GM12878 (cell line): ENCODE data around the gene CSK. TPM values are rescaled to one million over a fixed set of nuclear protein-coding genes. Genes with fewer than 3 reads are reported as not detected.

Experiments used
- ATAC-seq: fragments of 200-7000 bp; cut with Tn5 transposase; 3 replicates; pipeline ENCODE4 v1.9.1; 2020; ENCODE audit warnings: mild to moderate bottlenecking, moderate library complexity
- BruUV-seq: library from RNA; stranded (reverse); fragments of 400-500 nt; replicated peaks from 2 replicates; lab custom pipeline; 2021; lab: Mats Ljungman, UMichigan
- CTCF ChIA-PET: fragments of 300-600 bp; sonication (Branson Sonifier 250); formaldehyde crosslinking; extraction: SDS; loops from one replicate; lab custom pipeline; 2021; ENCODE audit warnings: inconsistent platforms; lab: Yijun Ruan, JAX
- POLR2A ChIA-PET: fragments of 350-600 bp; formaldehyde crosslinking; extraction: SDS; loops from one replicate; lab custom pipeline; 2021; ENCODE audit warnings: inconsistent platforms; lab: Charles Lee
- RAD21 ChIA-PET: fragments of 300-600 bp; sonication (Branson Sonifier 250); formaldehyde crosslinking; loops from one replicate; lab custom pipeline; 2023; ENCODE audit warnings: antibody characterized with exemption; ENCODE audit not compliant: unreplicated experiment; lab: Charles Lee
- SMC1A ChIA-PET: fragments of 300-600 bp; sonication (Branson Sonifier 250); formaldehyde crosslinking; loops from one replicate; lab custom pipeline; 2023; ENCODE audit not compliant: unreplicated experiment, uncharacterized antibody; lab: Charles Lee
- DNase-seq: peaks from one replicate; pipeline ENCODE4 v3.0.0-alpha.2; 2011; ENCODE audit warnings: low read depth, low spot score
- FAIRE-seq: peaks from 3 replicates; lab custom pipeline; 2011; peaks lifted over from hg19 to GRCh38; lab: Jason Lieb, UNC
- H2AFZ ChIP-seq: 2 replicates; pipeline ENCODE4 v1.6.0; 2011; ENCODE audit warnings: low read depth, low read length, control low read depth; ENCODE audit not compliant: control insufficient read depth
- H3K27ac ChIP-seq: 2 replicates; pipeline ENCODE4 v1.5.1; 2011; ENCODE audit warnings: control low read depth; ENCODE audit not compliant: control insufficient read depth, insufficient read depth
- H3K27me3 ChIP-seq, 2 experiments: replicated peaks in 1 of 2; 2 replicates each; pipeline versions ENCODE4 v1.6.0 to v1.6.1; 2011; ENCODE audit warnings: low read length in 1 of 2; ENCODE audit not compliant: control insufficient read depth in 2 of 2, insufficient read depth in 2 of 2
- H3K36me3 ChIP-seq, 2 experiments: 2 replicates each; pipeline ENCODE4 v1.5.1; 2011; ENCODE audit warnings: low read length in 1 of 2; ENCODE audit not compliant: control insufficient read depth in 2 of 2, insufficient read depth in 2 of 2
- H3K4me1 ChIP-seq: 2 replicates; pipeline ENCODE4 v1.6.1; 2011; ENCODE audit warnings: mild to moderate bottlenecking, low read length, moderate library complexity, mixed read lengths; ENCODE audit not compliant: control insufficient read depth, insufficient read depth
- H3K4me2 ChIP-seq: 2 replicates; pipeline ENCODE4 v1.6.0; 2011; ENCODE audit warnings: control low read depth; ENCODE audit not compliant: control insufficient read depth, insufficient read depth
- H3K4me3 ChIP-seq: fragments of 200-600 bp; sonication (generic); 2 replicates; pipeline ENCODE4 v1.5.1; 2016
- H3K79me2 ChIP-seq: 2 replicates; pipeline ENCODE4 v1.6.0; 2011; ENCODE audit warnings: low read length; ENCODE audit not compliant: control insufficient read depth, insufficient read depth
- H3K9ac ChIP-seq: 2 replicates; pipeline ENCODE4 v1.8.0; 2011; ENCODE audit warnings: low read length, control low read depth, mixed read lengths; ENCODE audit not compliant: control insufficient read depth, insufficient read depth
- H3K9me3 ChIP-seq: replicated peaks from 3 replicates; pipeline ENCODE4 v1.5.1; 2011; ENCODE audit warnings: mild to moderate bottlenecking, low read length; ENCODE audit not compliant: control insufficient read depth, insufficient read depth
- H4K20me1 ChIP-seq: 2 replicates; pipeline ENCODE4 v1.6.0; 2011; ENCODE audit not compliant: control insufficient read depth, insufficient read depth
- BRCA1 ChIP-seq: IDR thresholded peaks from 2 replicates; pipeline ENCODE4 v1.6.1; 2011; ENCODE audit warnings: low read depth, low read length, improper control_type of control experiment
- CBX5 ChIP-seq: sonication (generic); IDR thresholded peaks from 2 replicates; pipeline ENCODE4 v1.6.1; 2016; ENCODE audit warnings: low read depth, moderate library complexity, mild to moderate bottlenecking, inconsistent platforms
- DPF2 ChIP-seq: fragments of 450-650 bp; IDR thresholded peaks from 2 replicates; pipeline ENCODE4 v1.6.1; 2017; ENCODE audit warnings: mild to moderate bottlenecking
- IRF3 ChIP-seq: fragments of 450-650 bp; IDR thresholded peaks from 2 replicates; pipeline ENCODE4 v1.6.1; 2014; ENCODE audit warnings: mild to moderate bottlenecking
- JUNB ChIP-seq: IDR thresholded peaks from 2 replicates; pipeline ENCODE4 v1.6.1; 2016; ENCODE audit warnings: antibody characterized with exemption, mild to moderate bottlenecking
- NFYA ChIP-seq: IDR thresholded peaks from 2 replicates; pipeline ENCODE4 v1.6.1; 2011; ENCODE audit warnings: low read depth, mild to moderate bottlenecking, low read length, improper control_type of control experiment, borderline replicate concordance
- NR2C2 ChIP-seq: IDR thresholded peaks from 2 replicates; pipeline ENCODE4 v1.6.1; 2011; ENCODE audit warnings: borderline replicate concordance, low read depth; ENCODE audit not compliant: control insufficient read depth, insufficient read length
- SREBF2 ChIP-seq: IDR thresholded peaks from 2 replicates; pipeline ENCODE4 v1.6.1; 2012; ENCODE audit warnings: mild to moderate bottlenecking, low read length
- SUZ12 ChIP-seq: fragments of 200-600 bp; sonication (generic); IDR thresholded peaks from one replicate; pipeline ENCODE4 v1.6.1; 2018; ENCODE audit warnings: antibody characterized with exemption, mild to moderate bottlenecking; ENCODE audit not compliant: unreplicated experiment
- WRNIP1 ChIP-seq: IDR thresholded peaks from 2 replicates; pipeline ENCODE4 v1.6.1; 2011; ENCODE audit warnings: low read depth, low read length, improper control_type of control experiment, borderline replicate concordance
- WGBS: methylation state at CpG from one replicate; pipeline ENCODE4 v1.1.6; 2016; ENCODE audit warnings: low lambda C conversion rate; ENCODE audit not compliant: insufficient replicate concordance, insufficient coverage; ENCODE audit errors: missing lambda C conversion rate; 5-methylcytosine and 5-hydroxymethylcytosine counted together
- in situ Hi-C: fragments of 300-500 bp; cut with MboI; formaldehyde crosslinking; loops from 9 replicates; pipeline ENCODE4 v1.14.3; 2018; ENCODE audit warnings: mixed read lengths
- intact Hi-C: fragments of 100-400 bp; cut with micrococcal nuclease; formaldehyde crosslinking; loops from one replicate; pipeline ENCODE4 v1.14.2; 2022; ENCODE audit not compliant: unreplicated experiment
- polyA plus RNA-seq, 11 experiments: library from polyadenylated mRNA; depleted of rRNA in 4 of 11; unstranded in 6 of 11; stranded (reverse) in 5 of 11; fragments of >200 nt; fragmentation: Nextera tagmentation in 4 of 11; fragmentation: Illumina TruSeq in 1 of 11; extraction: Ambion mirVana in 4 of 11; extraction: Trizol in 1 of 11; gene quantifications; 1 replicate in 1 of 11; 2 replicates in 10 of 11; pipeline versions ENCODE4 v1.2.1 to v1.2.3, GENCODE V29; 2011 to 2016; ENCODE audit warnings: inconsistent platforms in 2 of 11, missing spikeins in 2 of 11, low read depth in 1 of 11
- total RNA-seq, 4 experiments: library from RNA; depleted of rRNA in 3 of 4; stranded (reverse); fragments of >200 nt in 3 of 4; fragmentation: Illumina TruSeq in 1 of 4; extraction: Trizol in 1 of 4; gene quantifications; 2 replicates each; pipeline versions ENCODE4 v1.2.1 to v1.2.3, GENCODE V29; 2013 to 2021

Gene CSK
- total and polyA plus RNA-seq, 10 of the 15 experiments (the other 5 are each of a cell fraction or from before 2014, with no cell fraction given), result 3.4 to 327 (median 75.8) TPM

DNA sequence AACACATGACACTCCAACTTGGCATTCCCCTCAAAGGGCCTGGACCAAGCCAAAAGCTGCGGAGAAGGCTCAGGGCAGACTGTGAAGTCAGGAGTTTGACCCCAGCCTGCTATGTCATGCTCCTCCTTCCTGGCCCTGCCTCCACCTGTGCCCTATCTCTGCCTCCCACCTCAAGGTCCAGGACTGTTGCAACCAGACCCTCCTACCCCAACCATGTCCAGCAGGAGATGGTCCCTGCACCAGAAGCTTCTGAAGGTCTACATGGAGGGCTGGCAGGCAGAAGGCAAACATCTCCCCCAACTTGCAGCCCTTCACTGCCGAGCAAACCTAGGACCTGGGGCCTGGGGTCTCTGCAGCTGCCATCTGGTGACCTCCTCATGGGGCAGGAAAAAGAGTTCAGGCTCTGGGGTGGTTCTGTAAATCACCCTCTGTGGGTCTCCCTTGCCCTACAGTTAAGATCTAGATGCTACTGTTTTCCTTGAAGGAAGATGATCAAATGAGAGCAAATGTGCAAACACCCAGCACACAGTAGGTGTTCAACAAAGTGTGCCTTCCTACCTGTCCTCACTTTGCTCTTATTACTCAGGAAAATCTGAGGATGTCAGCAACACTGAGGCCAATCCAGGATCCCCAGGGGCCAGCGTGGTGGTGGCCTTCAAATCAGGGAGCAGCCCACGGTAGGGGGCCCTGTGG is 11.5 kb upstream of the CSK start:
- ChIA-PET RAD21 (interaction anchor here (0.6 to 25.2 kb wide), 31 partner anchors 8 to 238 kb away, joined by 3 to 1186 read pairs (median 5); partner anchors contain the start of genes CSK, FAM219B, LMAN1L and MPI), CTCF (interaction anchor here (0.5 to 19.1 kb wide), 51 partner anchors 16 to 959 kb away, joined by 3 to 1288 read pairs (median 5); partner anchors contain the start of genes CLK3, CPLX3, CSK and EDC3)

More for the DNA sequence above, 11.5 kb upstream of the CSK start:
- Histone ChIP-seq H4K20me1 (no peaks in the 10 kb centered on the region), H3K27ac (no peak overlapping the region), H3K9me3 (no peaks in the 10 kb centered on the region), H3K79me2 (peaks cover 1% of the 10 kb centered on the region; the same call in 1 of the 2 replicates), H3K4me1 (peaks cover 27% of the 10 kb centered on the region), H2AFZ (no peak overlapping the region), H3K4me3 (no peak overlapping the region), H3K9ac (no peak overlapping the region), H3K36me3 (no peaks in the 10 kb centered on the region), H3K27me3 (no peaks in the 10 kb centered on the region), H3K4me2 (no peak overlapping the region)
- BruUV-seq, result no TSS peak
- WGBS, result 54% methylated on average over 4 of the region's 4 CpGs
- DNase-seq (no peak), ATAC-seq (no peak)
- ChIA-PET POLR2A (interaction anchor here (0.6 to 17.5 kb wide), 6 partner anchors 10 to 330 kb away, joined by 3 to 602 read pairs (median 10); partner anchors contain the start of gene CSK), SMC1A (interaction anchor here (0.8 to 17.6 kb wide), 28 partner anchors 11 to 385 kb away, joined by 3 to 811 read pairs (median 6); partner anchors contain the start of genes CPLX3, CSK and ULK3)
- intact Hi-C loops, result loop anchor here (1.0 to 5.0 kb wide), 3 partner anchors 65 to 132 kb away; partner anchors contain the start of gene ULK3
- in situ Hi-C loops, result loop anchor here (5.0 kb wide), 2 partner anchors 138 to 177 kb away; no protein-coding TSS in a partner anchor
- TF ChIP-seq NFYA (no peak), NR2C2 (no peak), WRNIP1 (no peak), JUNB (no peak), CBX5 (no peak), IRF3 (no peak), DPF2 (no peak), SREBF2 (no peak), SUZ12 (no peak), BRCA1 (no peak)
- TF ChIP-seq, all 136 proteins: peak for 0
- FAIRE-seq, result no peak
